DMS 273 treated with DMSO at 0.1 percent for 48 hours (cell line): ENCODE results near the gene PEX19.
"Not testable (repeated sequence)": the region's sequence is repeated elsewhere in the genome, so short reads cannot be mapped to it uniquely, and the experiment has no call there.

ENCODE experiments used
- DNase-seq: peaks from one replicate; lab custom pipeline; 2025; lab: John Stamatoyannopoulos, UW

Gene PEX19, protein sequence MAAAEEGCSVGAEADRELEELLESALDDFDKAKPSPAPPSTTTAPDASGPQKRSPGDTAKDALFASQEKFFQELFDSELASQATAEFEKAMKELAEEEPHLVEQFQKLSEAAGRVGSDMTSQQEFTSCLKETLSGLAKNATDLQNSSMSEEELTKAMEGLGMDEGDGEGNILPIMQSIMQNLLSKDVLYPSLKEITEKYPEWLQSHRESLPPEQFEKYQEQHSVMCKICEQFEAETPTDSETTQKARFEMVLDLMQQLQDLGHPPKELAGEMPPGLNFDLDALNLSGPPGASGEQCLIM

DNA sequence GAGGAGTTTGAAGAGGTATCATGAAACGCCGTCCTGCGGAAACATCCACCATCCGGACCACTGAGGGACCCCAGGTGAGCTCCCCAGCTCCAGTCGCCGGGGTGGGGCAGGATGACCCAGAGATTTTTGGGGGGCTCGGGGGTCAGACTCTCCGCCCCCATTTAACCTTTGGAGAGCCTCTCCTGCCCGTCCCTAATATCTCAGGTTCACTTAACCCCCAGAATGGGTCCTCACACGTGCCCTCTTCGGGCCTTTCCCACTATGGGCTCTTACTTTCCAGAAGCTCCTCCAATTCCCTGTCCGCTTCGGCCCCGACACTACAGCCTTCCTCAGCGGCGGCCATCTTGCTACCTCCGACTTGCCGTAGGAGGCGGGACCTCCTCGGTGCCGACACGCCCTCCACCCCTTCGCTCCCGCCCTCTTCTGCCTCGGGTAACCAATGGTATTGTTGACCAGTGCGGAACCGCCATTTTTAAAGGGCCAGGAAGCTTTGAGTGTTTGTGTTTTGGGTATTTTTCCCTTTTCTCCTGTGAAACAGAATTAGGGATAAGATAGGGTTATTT lies at the start of gene PEX19:
Gene PEX19, minus strand, starts transcription at position 352 of the 563 bp plus-strand sequence. Its CDS starts 9 bp downstream, at position 343.
- peak; percentile 79 for DNase-seq

DNA sequence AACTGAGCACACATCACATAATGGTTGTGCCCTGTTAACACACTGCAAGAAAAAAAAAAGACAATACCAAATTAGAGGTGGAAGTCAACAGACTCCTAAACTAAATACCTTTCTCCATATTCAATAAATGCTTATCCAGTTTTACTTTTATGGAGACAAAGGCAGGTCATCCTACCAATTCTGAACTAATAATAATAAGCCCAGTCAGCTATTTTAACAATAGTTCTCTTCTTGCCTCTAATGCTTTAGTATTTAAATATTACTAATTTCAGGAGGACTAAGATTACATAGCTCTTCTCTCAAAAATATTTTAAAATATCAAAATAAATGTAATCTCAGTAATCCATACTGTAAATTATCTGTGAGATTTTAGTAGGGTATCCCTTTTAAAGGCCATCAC lies 47.6 kb upstream of the PEX19 start:
- no peak for DNase-seq

DNA sequence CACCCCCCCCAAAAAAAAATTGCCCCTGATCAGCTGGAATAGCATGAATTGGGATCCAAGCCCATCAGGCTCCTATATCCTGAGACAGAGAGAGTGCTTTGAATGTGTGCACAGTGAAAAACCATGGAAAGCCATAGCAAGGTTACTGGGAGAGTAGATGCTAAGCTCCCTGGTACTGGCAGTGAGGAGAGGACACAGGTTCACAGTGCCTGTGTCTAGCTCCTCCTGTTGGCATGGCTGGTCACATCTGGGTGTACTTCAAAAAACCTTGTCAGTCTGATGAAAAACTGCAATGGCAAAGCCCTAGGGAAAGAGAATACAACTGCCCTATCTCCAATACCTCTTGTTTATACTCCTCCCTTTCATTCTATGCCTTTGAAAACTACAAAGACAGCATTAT lies 45.2 kb upstream of the PEX19 start:
- DNase-seq, result no peak

DNA sequence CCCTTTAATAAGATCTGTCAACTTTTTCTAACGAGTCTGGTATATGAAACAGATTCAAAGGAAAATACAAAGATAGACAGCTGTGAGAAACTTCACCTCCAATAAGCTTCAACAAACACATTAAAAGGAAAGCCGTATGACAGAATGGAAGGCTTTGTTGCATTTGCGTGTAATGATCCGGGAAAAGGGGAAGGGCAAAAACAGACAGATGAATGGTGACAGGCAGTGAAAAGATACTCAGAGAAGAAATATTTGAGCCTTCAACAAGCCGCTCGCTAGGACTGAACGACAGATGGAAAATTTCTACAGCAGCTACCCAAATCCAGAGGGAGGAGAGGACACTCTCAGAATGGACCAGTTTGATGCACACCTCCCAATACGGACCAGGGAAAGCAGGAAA lies 43.3 kb upstream of the PEX19 start:
- DNase-seq, result no peak

DNA sequence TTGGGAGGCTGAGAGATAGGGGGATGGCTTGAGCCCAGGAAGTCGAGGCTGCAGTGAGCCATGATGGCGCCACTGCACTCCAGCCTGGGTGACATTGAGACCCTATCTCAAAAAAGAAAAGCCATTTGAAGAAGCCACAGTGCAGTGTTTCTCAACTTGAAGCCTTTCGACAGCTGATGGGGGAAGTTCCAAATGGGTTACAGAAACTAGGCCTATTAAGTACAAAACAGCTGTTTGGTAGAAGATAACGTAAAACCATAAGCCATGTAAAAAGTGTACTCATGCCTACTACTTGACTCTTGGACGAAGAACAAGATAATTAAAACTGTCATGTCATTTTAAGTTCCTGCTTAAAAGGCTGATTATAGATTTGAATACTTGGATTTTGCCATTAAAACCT lies 41.5 kb upstream of the PEX19 start:
- no peak for DNase-seq

DNA sequence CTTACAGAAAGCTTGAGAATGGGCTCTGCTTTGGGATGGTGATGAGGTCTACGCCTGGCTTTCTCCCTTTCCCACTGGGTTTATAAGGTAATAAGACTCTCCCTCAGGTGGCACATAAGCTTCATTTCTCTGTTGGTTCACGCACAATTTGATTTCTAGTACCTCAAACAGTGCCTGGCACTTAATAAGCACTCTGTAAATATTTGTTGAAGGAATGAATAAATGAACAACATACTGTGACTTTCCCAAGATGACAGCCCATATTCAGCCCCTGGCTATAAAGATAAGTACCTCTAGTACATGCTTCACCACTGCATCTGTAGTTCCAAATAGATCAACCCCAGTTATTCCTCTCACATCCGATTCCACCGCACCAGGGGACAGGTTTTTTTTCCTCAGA lies 40.3 kb upstream of the PEX19 start:
- DNase-seq, result no peak

DNA sequence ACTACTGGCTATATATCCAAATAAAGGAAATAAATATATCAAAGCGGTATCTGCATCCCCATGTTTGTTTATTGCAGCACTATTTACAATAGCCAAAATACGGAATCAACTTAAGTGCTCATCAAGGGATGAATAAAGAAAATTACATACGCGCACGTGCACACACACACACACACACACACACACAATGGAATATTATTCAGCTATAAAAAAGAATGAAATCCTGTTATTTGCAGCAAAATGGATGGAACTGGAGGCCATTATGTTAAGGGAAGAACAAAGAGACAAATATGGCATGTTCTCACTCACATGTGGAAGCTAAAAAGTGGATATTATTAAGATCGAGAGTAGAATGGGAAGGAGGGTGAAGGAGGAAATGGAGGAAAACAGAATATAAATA lies 37.9 kb upstream of the PEX19 start:
- DNase-seq, result no peak

DNA sequence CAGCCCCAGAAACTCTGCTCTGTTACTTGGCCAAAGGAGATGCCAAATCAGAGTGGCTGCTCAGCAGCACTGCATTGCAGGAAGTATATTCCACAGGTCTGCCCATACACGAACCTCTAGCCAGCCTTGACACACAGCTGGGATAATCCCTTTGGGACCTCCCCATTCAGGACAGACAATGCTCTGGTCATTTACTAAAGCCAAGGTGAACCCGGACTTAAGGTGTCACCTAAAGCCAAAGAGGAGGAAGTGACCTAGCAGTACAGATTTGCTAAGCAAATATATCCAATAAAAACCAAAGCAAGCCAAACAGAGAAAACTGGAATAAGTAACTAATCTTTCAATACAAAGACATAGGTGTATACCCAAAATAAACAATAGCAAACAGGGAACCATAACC lies 30.4 kb upstream of the PEX19 start:
- DNase-seq, result no peak

DNA sequence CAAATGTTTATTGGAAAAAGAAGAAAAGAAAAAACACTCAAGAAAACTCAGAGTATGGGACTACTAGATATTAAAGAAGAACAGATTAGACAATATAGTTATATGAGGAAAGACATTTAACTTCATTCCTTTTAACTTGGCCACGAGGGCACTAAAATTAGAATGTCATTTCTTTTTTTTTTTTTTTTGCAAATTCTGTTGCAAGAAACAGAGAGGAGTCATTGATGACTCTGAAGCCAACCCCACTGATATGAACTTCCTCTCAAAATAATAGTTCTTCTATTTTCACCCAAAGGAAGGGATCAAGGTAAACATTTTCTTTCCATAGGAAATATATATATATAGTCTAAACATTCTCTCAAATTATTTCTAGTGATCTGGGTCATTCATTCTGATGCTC lies 24.6 kb upstream of the PEX19 start:
- DNase-seq, result no peak

DNA sequence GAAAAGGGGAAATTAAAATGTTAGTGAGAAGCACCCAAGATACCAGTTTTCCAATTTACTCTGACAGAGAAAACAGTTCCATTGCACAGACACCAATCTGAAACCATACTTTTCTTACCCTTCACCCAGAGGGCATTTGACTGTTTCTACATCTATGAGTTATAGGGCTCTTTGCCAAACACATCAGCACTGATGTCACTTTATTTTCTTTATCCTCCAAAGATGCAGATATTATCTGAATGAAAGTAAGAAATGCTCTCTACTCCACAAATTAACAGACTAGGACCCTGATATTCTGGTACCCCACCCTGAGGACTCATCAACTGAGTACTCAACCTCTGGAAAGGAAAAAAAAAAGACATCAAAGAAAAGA lies 24.2 kb upstream of the PEX19 start:
- DNase-seq, result no peak

DNA sequence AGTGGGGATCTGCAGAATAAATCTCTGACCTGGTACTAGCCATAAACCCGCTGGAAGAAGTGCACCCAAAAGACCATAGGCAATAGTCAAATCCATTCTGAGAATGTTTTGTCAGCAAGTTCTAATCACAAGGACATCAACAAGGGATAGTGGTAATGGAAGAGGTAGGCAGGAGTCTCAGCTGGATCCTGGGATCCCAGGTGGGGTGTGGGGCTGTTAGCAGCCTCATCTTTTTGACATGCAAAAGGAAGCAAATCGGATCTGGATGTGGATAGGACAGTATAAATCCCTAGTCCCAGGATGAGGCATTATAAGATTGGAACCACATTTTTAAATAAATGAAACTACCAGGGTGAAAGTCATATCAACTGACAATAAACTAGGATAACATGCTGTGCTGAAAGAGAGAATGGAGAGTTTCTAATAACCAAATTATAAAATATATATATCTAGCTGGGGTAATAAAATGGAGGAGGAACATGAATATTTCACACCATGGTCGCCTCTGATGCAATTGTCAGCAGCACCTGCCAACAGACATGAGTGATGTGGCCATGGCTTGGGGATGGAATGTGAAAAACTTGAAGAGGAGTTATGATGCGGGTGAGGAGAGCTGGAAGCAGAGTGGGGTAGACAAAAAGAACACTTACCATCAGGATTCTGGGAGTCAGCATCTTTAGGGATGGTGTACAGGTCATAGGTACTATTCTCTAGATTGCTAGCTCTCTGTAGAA lies 23.7 kb upstream of the PEX19 start:
- DNase-seq, result no peak

DNA sequence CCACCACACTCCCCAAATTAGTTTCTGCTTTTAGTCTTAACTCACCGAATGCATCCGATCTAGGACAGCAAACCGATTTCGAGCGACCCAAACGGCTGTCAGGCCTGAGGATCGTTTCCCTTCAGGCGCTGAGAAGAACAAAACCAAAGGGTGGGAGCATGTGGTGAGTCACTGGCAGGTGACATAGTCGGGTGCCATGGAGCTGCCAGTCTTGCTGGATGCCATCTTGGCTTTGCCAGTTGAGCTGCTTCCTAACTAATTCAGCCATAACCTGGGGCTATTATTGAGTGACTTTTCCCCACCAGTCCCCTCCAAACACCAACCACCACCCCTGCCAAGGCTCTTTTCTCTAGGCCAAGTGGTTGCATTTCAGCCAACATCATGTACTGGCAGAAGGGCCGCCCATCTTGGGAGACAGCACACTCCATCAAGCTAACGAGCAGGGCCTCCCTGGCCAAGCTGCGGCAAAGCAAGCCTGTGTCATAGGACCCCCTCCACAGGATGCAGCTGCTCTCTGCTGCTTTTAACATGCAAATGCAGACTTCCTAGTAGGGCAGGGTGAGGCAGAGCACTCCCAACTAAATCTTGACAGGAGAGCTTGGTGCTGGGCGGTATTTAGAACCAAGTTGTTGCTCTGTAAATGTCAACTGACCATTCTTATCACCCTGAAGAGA lies 22.3 kb upstream of the PEX19 start:
- no peak for DNase-seq

DNA sequence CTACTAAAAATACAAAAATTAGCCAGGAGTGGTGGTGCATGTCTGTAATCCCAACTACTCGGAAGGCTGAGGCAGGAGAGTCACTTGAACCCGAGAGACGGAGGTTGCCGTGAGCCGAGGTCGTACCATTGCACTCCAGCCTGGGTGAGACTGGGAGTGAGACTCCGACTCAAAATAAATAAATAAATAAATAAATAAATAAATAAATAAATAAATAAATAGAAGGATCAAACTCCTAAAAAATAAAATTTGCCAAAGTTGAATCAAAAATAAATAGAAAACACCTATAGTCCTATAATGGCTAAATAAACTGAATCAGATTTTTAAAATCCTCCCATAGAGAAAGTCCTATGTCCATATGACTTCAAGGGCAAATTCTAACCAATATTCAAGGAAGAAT lies 15.2 kb upstream of the PEX19 start:
- DNase-seq, result no peak

DNA sequence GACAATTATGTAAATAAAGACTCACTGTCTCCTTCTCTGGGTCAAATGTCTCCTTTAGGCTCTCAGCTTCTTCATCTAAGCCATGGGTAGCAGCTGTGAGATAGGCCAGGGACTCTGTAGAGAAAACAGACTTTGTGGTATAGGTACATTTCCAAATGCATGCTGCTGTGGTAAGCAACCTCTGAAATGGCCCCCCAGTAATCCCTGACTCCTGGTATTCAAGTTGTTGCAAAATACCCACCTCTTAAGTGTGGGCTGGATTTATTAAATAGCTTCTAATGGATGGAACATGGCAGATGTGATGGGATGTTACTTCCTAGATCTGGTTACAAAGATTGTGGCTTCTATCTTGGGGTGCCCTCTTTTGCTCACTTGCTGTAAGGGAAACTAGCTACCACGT lies 11.1 kb upstream of the PEX19 start:
- DNase-seq, result no peak

DNA sequence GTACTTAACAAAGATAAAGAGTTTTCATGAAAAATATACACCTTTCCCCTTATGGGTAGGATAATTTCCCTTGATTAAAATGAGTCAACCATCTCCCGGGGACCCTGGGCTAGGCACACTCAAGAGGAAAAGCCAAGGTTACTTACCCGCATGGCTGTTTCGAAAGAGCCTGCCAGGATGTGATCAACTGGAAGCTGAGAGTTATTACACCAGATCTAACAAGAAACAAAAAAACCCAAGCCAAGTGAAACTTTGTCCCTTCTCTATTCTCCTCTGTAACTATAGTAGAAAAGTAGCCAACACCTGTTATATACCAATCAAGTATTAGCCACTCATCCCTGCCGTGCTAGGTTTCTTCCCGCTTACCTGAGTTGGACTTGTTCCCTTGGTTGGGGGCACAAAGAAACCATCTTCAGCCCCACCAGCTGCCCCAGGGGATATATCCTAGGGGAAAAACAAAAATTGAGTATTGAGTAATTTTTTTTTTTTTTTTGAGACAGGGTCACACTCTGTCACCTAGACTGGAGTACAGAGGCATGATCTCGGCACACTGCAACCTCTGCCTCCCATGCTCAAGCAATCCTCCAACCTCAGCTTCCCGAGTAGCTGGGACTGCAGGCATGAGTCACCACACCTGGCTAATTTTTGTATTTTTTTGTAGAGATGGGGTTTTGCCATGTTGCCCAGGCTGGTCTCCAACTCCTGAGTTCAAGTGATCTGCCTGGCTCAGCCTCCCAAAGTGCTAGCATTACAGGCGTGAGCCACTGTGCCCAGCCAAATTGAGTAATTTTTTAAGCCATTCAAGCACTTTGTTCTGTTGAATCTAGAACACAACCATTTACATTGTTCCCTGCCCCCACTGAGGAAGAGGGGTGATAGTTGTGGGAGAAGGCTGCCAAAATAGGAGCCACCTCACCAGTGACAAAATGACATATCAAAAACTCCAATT lies 8.4 kb upstream of the PEX19 start:
- no peak for DNase-seq

DNA sequence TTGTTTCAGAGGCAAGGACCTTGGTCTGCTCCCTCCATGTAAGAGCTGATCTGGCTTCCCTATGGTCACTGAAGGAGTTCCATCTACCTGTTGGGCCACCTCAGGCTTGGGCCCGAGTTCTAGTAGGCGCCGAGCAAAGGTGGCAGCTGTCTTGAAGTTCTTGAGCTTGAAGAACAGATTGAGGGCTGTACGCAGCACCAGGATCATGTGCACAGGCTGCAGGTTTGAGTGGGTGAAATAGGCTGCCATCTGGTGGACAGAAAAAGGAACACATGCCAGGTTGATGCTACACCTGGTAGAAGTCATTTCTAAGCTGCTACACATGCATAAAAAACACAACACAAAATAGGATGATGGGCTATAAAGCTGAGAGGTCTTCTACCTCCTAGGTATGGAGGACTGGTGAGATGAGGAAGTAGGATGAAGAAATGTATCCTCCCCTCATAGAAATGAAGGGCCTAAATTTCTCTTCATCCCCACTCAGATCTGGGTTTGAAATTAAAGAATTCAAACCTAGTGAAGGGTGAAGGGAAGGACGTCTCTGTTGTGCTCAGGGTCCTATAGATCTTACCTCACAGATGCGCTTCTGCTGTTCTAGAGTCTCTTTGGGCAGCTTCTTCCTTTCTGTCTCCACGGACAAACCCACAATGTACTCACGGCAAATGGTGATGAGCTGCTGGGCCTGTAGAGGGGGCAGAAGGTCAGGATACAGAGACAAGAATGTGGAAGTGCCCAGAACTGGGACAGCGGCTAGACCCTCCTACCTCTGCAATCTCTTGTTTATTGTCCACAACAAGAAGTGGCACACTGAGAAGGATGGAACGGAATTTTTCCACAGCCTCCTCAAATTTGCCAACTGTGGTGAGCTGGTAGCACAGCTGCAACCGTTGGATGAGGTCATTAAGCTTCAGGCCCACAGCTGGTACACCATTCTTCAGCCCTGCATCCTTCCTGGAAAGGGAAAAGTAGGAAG lies 6.6 kb upstream of the PEX19 start:
- DNase-seq, result peak; percentile 62

DNA sequence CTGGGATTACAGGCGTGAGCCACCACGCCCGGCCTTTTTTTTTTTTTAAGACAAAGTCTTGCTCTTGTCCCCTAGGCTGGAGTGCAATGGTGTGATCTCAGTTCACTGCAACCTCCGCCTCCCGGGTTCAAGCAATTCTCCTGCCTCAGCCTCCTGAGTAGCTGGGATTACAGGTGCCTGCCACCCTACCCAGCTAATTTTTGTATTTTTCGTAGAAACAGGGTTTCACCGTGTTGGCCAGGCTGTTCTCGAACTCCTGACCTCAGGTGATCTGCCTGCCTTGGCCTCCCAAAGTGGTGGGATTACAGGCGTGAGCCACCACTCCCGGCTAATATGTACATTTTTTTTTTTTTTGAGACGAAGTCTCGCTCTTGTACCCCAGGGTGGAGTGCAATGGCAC lies 2.8 kb upstream of the PEX19 start:
- DNase-seq, result not testable (repeated sequence)

DNA sequence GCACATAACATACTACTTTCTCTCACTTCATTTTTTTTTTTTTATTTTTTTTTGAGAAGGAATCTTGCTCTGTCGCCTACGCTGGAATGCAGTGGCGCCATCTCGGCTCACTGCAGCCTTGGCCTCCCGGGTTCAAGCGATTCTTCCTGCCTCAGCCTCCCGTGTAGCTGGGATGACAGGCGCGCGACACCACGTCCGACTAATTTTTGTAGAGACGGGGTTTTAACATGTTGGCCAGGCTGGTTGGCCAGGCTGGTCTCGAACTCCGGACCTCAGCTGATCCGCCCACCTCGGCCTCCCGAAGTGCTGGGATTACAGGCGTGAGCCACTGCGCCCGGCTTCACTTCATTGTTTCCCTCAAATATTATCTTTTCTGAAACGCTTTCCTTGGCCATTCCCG lies 573 bp upstream of the PEX19 start:
- no peak for DNase-seq

DNA sequence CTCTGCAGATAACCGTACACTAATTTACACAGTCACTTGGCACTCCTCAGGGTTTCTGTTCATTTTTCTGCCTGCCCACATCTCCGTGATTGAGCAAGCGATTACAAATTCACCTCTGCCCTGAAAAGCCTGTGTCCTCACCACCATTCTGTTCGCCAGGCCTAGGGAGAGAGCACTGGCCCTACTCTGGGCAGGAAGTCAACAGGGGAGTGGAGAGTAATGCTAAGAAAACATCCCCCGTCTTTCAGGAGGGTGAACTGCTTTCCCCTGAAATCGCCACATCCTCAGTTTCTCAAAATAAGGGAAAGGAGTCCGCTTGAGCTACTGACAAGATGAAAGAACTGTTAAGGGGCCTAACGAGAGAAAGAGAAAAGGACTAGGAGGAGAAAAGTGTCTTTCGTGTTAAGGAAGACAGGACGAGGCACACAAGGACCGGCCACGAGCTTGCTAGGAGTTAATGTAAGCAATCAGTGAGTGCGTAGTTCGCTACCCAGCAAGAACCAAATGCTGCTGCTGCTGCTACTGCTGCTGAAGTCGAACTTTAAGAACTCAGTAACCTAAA lies 632 bp downstream of the PEX19 start:
- peak; percentile 8 for DNase-seq

DNA sequence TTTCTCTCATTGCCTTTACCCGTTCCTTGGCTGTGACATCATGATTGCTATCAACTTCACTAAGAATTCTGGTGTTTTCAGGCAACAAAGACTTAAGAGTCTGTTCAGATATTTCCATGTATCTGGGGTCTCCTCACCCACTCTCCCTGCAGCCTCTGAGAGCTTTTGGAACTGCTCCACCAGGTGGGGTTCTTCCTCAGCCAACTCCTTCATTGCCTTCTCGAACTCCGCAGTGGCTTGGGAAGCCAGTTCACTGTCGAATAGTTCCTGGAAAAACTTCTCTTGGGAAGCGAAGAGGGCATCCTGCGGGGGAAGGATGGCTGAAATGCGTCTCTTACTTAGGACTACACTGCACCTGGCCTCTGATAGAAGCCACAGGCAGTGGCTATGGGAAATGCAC lies 2.1 kb downstream of the PEX19 start:
- no peak for DNase-seq
